ENCODE results near the gene FLNA.
"Not testable (repeated sequence)": the region's sequence is repeated elsewhere in the genome, so short reads cannot be mapped to it uniquely, and the experiment has no call there.

Gene FLNA

DNA sequence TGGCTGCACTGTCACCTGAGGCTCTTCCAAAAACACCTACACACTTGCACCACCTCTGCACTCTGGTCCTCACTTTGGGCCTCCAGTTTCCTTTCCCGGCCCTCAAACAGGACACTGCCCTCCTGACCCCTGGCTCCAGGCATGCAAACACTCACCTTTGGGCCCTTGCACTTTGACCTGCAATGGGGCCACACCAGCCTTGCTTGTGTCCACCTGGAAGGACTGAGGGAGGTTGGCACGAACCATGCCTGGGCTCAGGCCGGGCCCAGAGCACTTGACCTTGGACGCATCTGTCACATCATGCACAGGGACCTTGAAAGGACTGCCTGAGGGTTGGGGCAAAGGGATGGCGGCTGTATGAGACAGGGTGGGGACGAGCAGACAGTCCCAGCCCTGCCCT, 15.6 kb downstream of the FLNA start:
- DNase-seq: no peak

DNA sequence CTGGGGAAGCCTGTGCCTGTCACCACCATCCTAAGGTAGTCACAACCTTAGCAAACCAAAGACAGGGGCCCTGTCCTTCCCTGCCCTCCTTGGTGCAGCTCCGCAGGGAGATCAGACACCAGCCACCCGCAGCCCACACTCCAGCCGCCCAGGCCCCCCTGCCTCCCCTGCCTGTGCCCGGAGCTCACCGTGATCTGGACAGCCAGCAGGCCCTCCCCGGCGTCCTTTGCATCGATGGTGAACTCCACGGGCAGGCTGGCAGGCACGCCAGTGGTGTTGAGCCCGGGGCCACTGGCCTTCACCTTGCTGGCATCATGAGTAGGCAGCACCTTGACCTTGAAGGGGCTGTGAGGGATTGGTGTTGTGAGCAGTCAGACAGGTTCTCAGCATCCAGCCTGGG, 16.4 kb downstream of the FLNA start:
- DNase-seq: no peak

DNA sequence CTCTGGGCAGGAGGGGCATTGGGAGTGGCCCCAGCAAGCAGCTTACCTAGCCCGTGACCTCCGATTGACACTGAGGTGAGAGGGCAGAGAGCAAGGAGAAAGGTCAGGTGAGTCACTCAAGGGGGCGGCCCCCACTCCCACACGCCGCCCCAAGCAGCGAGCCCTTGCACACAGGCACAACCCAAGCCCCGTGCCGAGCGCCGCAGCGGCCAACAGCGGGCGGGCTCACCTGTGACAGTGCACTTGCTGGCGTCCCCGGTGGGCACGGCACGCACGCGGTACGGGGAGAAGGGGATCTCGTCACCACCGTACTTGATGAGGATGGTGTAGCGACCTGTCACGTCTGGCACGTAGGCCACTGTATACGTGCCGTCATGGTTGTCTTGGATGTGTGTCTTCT, 17.2 kb downstream of the FLNA start:
- DNase-seq: no peak

GRCh38 chrX:154356596-154356995, 17.8 kb downstream of the FLNA start:
- DNase-seq: no peak

- no peak for DNase-seq
Measured at GRCh38 chrX:154355776-154356140, 18.7 kb downstream of the FLNA start.

DNA sequence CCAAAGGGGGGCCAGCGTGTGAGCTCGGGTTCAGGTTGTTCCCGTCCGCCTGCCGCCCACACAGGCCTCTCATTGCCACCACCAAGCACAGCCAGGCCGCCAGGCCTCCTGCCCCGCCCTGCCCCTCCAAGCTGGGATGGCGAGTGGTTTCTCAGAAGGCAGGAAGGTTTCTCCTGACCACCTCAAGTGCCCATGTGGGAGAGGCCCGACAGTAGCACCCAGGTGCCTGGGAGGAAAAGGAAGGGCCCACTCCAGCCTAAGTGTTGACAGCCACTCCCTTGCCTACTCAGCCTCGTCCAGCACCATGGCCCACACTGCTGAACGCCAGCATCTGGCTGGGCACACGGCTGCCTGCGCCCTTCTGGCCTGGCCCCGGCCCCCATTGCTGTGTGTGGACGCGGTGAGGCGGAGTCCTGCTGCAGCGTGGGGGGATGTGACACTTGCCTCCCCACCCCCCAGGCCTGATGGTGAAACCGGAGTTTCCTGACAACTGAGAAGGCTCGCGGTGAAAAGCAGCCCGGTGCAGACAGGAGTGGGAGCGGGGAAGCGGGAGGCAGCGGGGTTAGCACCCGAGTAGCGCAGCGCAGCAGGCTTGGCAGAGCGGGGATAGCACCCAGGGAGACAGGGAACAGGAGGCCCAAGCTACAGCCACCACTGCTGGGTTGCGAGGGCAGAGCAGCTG, 19.2 kb downstream of the FLNA start:
- DNase-seq: no peak

DNA sequence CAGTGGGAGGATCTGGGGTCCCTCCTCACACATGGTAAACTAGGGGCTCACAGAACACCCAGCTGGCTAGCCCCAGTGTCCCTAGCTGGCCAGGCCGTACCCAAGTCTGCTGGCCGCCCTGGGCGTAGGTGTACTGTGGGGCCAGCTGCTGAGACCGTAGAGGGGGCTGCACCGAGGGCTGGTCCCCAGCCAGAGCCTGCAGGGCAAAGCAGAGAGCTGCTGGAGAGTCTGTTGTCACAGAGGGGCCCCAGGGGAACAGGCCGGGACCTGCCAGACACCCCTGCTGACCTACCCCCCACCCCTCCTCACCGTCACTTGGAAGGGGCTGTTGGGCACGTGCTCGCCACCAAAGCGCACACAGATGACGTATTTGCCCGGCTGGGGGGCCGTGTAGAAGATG, 19.9 kb downstream of the FLNA start:
- DNase-seq: no peak

DNA sequence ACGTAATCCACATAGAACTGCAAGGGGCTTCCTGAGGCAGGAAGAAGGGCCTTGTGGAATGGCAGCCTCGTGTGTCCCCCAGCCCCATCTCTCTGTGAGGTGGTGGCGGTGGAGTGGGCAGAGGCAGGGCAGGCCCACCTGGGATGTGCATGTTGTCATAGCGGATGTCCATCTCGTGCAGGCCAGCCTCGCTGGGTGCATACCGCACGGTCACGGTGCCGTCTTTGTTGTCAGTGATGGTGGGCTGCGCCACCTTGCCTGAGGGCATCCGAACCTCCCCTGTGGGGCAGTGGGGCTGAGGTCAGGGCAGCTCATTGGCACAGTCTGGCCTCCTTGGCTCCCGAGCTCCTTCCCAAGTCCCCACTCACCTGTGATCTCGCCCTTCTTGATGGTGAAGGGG, 20.4 kb downstream of the FLNA start:
- DNase-seq: no peak

DNA sequence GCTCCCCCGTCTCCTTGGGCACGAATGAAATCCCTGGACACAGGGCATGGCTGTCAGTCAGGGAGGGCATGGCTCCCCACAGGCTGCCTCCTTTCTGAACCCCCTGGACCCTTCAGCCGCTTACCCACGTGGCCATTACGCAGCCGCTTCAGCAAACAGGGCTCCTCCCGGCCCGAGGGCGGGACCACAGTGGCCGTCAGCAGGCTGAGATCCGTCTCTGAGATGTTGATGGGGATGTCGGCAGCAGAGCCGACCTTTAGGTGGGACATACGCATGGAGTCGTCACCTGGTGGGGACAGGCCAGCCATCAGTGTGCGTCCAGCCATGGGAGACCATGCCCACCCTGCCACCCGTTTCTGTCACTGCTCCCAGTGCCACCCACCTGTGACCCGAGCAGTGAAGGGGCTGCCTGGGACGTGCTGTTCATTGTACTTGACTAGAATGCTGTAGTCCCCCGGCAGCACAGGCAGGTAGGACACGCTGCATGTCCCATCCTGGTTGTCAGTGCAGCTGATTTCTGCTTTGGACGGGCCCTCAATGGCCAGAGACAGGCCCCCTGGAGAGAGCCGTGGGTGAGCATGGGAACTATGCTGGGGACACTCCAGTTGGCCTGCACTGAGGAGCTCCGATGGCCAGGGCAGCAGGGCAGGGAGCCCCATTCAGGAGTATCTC, 21.1 kb downstream of the FLNA start:
- DNase-seq: no peak

GRCh38 chrX:154352466-154352865, 22.0 kb downstream of the FLNA start:
- no peak for DNase-seq

- no peak for DNase-seq
Measured at GRCh38 chrX:154352012-154352401, 22.4 kb downstream of the FLNA start.

DNA sequence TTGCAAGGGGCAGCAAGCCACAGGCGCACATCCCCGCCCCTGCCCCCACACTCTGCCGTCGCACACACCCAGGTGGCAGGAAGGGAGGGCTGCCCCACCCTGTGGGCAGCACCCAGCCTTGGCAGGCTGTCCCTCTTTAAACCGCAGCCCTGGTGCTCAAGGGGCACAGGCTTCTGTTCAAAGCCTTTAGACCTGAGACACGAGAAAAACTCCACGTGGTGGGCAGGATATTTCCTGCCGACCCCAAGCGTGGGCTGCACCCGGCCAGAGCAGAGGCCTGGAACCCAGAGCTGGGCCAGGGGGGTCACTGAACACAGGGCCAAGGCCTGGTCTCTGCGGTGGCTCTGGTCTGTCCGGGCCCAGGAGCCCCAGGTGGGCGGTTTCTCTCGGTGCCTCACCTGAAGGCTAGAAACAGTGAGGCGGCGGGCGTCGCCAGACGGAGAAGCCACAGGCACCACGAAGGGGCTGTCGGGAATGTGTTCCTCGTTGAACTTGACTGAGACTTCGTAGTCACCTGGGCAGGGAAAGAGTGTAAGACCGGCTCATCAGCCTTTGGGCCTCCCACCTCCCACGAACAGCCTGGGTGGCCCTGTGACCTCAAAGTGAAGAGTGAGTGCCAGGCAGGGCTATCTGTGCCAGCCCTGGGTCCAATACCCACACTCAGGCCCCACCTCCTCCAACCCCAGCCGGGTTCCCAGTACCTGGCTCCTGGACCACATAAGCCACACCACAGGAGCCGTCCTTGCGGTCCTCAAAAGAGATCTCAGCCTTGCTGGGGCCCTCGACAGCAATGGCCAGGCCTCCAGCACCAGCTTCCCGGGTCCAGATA, 23.0 kb downstream of the FLNA start:
- DNase-seq: no peak

DNA sequence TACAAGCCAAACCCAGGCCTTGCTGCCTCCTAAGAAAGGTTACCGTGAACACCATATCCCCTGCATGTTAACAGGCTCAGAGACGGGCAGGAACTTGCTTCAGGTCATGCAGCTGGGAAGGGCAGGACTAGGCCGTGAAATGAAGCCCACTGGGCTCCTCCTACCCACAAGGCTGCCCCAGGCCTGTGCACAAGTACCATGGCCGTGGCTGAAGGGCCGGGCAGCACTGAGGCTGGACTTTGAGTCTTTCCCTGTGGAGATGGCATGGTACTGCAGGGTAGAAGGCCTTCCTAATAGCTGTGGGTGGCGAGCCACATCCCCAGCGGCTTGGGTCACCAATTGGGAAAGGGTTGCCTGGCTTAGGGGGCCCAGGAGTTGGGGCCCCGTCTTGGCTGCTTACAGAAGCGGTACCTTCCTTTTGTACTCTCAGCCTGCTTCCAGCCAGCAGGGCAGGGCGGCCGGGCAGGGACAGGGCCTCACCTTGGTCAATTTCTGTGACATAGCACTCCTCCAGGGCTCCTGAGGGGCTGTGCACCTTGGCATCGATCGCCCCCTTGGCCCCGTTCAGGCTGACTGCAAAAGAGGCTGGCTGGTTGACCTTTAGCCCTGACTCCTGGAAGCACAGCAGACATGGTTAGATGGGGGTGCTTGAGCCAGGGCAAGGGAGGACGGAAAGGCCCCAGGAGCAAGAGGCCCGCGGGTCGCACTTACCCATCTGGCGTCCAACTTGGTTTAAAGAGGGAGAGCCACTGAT, 23.8 kb downstream of the FLNA start:
- no peak for DNase-seq

- no peak for DNase-seq
Measured at GRCh38 chrX:154349979-154350378, 24.5 kb downstream of the FLNA start.

DNA sequence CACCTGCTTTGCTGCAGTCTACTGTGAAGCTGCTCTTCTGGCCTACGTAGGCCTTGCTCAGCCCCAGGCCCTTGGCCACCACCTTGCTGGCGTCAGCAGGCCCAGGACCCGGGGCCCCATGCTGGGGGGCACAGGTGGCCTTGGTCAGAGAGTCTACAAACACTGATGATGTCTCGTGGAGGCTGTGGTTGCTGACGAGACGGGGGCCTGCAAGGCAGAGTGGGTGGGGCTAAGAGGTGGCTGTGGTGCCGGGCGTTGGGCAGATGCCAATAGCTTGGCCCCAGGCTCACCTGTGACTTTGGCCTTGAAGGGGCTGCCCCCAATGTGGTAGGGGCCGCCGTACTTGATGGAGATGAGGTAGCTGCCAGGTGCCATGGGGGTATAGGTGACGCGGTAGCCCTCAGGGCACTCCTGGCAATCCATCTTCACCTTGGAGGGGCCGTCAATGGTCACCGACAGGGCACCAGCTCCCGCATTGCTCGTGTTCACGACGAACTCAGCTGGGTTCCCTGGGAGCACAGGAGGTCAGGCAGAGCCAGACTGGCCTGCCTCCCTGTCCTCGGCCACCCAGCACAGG, 25.0 kb downstream of the FLNA start:
- no peak for DNase-seq

- DNase-seq: no peak
Measured at GRCh38 chrX:154348646-154349358, 25.6 kb downstream of the FLNA start.

- no peak for DNase-seq
Measured at GRCh38 chrX:154348114-154348531, 26.3 kb downstream of the FLNA start.

- DNase-seq: not testable (repeated sequence)
Measured at GRCh38 chrX:154343620-154344019, 30.8 kb downstream of the FLNA start.

- not testable (repeated sequence) for DNase-seq
Measured at GRCh38 chrX:154343063-154343462, 31.4 kb downstream of the FLNA start.

- not testable (repeated sequence) for DNase-seq
Measured at GRCh38 chrX:154341399-154342298, 32.8 kb downstream of the FLNA start.

GRCh38 chrX:154334496-154334895, 39.9 kb downstream of the FLNA start:
- DNase-seq: no peak
